WTC11 (cell line): Measurements from ENCODE around the gene DSTN. TPM values are rescaled to one million over a fixed set of nuclear protein-coding genes. Genes with fewer than 3 reads are reported as not detected.

Source experiments
- ATAC-seq: fragments of 200-7000 bp; cut with Tn5 transposase; 2 replicates; pipeline ENCODE4 v1.10.0; 2021; ENCODE audit warnings: mild to moderate bottlenecking, moderate library complexity
- Bru-seq: library from RNA; stranded (reverse); fragments of 400-500 nt; gene quantifications from one replicate; lab custom pipeline; 2021; lab: Mats Ljungman, UMichigan
- CTCF ChIA-PET: fragments of 300-600 bp; sonication (Branson Sonifier 250); formaldehyde crosslinking; loops from one replicate; lab custom pipeline; 2021; ENCODE audit warnings: antibody characterized with exemption; lab: Charles Lee
- POLR2A ChIA-PET: fragments of 350-600 bp; sonication (Branson Sonifier 250); formaldehyde crosslinking; loops from one replicate; lab custom pipeline; 2021; ENCODE audit warnings: antibody characterized with exemption; lab: Charles Lee
- DNase-seq: peaks from one replicate; pipeline ENCODE4 v3.0.0; 2021; ENCODE audit warnings: low spot score
- H3K27ac Mint-ChIP-seq: 2 replicates; pipeline ENCODE4 v1.8.0; 2021; ENCODE audit warnings: mixed read lengths
- H3K27me3 Mint-ChIP-seq: 2 replicates; pipeline ENCODE4 v1.8.0; 2021; ENCODE audit warnings: low read depth, mild to moderate bottlenecking, moderate library complexity, mixed read lengths
- H3K36me3 Mint-ChIP-seq: 2 replicates; pipeline ENCODE4 v1.8.0; 2021; ENCODE audit warnings: mixed read lengths
- H3K4me1 Mint-ChIP-seq: 2 replicates; pipeline ENCODE4 v1.8.0; 2022; ENCODE audit warnings: mixed read lengths
- H3K4me3 Mint-ChIP-seq: 2 replicates; pipeline ENCODE4 v1.8.0; 2021; ENCODE audit warnings: mild to moderate bottlenecking, moderate library complexity, mixed read lengths
- H3K9me3 Mint-ChIP-seq: 2 replicates; pipeline ENCODE4 v1.8.0; 2021; ENCODE audit warnings: mixed read lengths
- ATF2 ChIP-seq: sonication (generic); formaldehyde crosslinking; IDR thresholded peaks from 2 replicates; pipeline ENCODE4 v1.8.1; 2022; ENCODE audit warnings: low read depth, missing genetic modification reagents, borderline replicate concordance
- ATF6 ChIP-seq: sonication (generic); formaldehyde crosslinking; IDR thresholded peaks from 2 replicates; pipeline ENCODE4 v1.8.1; 2023; ENCODE audit warnings: mild to moderate bottlenecking, missing genetic modification reagents
- CDX4 ChIP-seq: fragments of 250-450 bp; sonication (Bioruptor Pico); IDR thresholded peaks from 2 replicates; pipeline ENCODE4 v1.9.0; 2021; ENCODE audit warnings: moderate library complexity, mild to moderate bottlenecking, inconsistent platforms, borderline replicate concordance
- CREB1 ChIP-seq: sonication (generic); formaldehyde crosslinking; IDR thresholded peaks from 2 replicates; pipeline ENCODE4 v1.8.0; 2023; ENCODE audit warnings: mild to moderate bottlenecking, missing genetic modification reagents
- E2F1 ChIP-seq: sonication (generic); formaldehyde crosslinking; IDR thresholded peaks from 2 replicates; pipeline ENCODE4 v1.8.0; 2022; ENCODE audit warnings: mild to moderate bottlenecking, missing genetic modification reagents
- ELF4 ChIP-seq: sonication (generic); formaldehyde crosslinking; IDR thresholded peaks from 2 replicates; pipeline ENCODE4 v1.8.1; 2022; ENCODE audit warnings: low read depth, mild to moderate bottlenecking, moderate library complexity, missing genetic modification reagents
- ESRRA ChIP-seq: sonication (generic); formaldehyde crosslinking; IDR thresholded peaks from 2 replicates; pipeline ENCODE4 v1.8.1; 2022; ENCODE audit warnings: mild to moderate bottlenecking, missing genetic modification reagents, borderline replicate concordance
- FOXP1 ChIP-seq: sonication (generic); formaldehyde crosslinking; IDR thresholded peaks from 2 replicates; pipeline ENCODE4 v1.8.0; 2022; ENCODE audit warnings: missing genetic modification reagents, mild to moderate bottlenecking, moderate library complexity, borderline replicate concordance
- HMGA2 ChIP-seq: fragments of 250-450 bp; sonication (Bioruptor Pico); IDR thresholded peaks from 2 replicates; pipeline ENCODE4 v1.4.0; 2021; ENCODE audit warnings: mild to moderate bottlenecking, moderate library complexity
- IRF2 ChIP-seq: sonication (generic); formaldehyde crosslinking; IDR thresholded peaks from 2 replicates; pipeline ENCODE4 v1.8.0; 2022; ENCODE audit warnings: low read depth, missing genetic modification reagents, borderline replicate concordance
- KAT7 ChIP-seq: sonication (generic); formaldehyde crosslinking; IDR thresholded peaks from 2 replicates; pipeline ENCODE4 v1.8.1; 2023; ENCODE audit warnings: missing genetic modification reagents, mild to moderate bottlenecking, borderline replicate concordance
- MXD4 ChIP-seq: fragments of 250-450 bp; sonication (Bioruptor Pico); IDR thresholded peaks from 2 replicates; pipeline ENCODE4 v1.8.0; 2021; ENCODE audit warnings: mild to moderate bottlenecking, moderate library complexity, borderline replicate concordance
- NR1H2 ChIP-seq: sonication (generic); formaldehyde crosslinking; IDR thresholded peaks from 2 replicates; pipeline ENCODE4 v1.9.0; 2021; ENCODE audit warnings: mild to moderate bottlenecking, moderate library complexity, missing genetic modification reagents
- NR2C2 ChIP-seq: sonication (generic); formaldehyde crosslinking; IDR thresholded peaks from 2 replicates; pipeline ENCODE4 v1.8.0; 2022; ENCODE audit warnings: mild to moderate bottlenecking, missing genetic modification reagents
- SOX15 ChIP-seq: fragments of 250-450 bp; sonication (Bioruptor Pico); IDR thresholded peaks from 2 replicates; pipeline ENCODE4 v1.9.0; 2021; ENCODE audit warnings: mild to moderate bottlenecking
- TEAD4 ChIP-seq: sonication (generic); formaldehyde crosslinking; IDR thresholded peaks from 2 replicates; pipeline ENCODE4 v1.8.0; 2022; ENCODE audit warnings: mild to moderate bottlenecking, missing genetic modification reagents
- ZBTB21 ChIP-seq: sonication (generic); formaldehyde crosslinking; IDR thresholded peaks from 2 replicates; pipeline ENCODE4 v1.8.1; 2023; ENCODE audit warnings: mild to moderate bottlenecking, missing genetic modification reagents, borderline replicate concordance
- ZNF281 ChIP-seq: sonication (generic); formaldehyde crosslinking; IDR thresholded peaks from 2 replicates; pipeline ENCODE4 v1.8.0; 2023; ENCODE audit warnings: mild to moderate bottlenecking, missing genetic modification reagents
- ZNF317 ChIP-seq: sonication (generic); formaldehyde crosslinking; IDR thresholded peaks from 2 replicates; pipeline ENCODE4 v1.8.1; 2023; ENCODE audit warnings: low read depth, mild to moderate bottlenecking, moderate library complexity, missing genetic modification reagents, borderline replicate concordance
- ZNF425 ChIP-seq: fragments of 250-450 bp; sonication (Bioruptor Pico); conservative IDR thresholded peaks from 2 replicates; pipeline ENCODE4 v1.9.0; 2021; ENCODE audit warnings: mild to moderate bottlenecking
- ZNF512 ChIP-seq: sonication (generic); formaldehyde crosslinking; IDR thresholded peaks from 2 replicates; pipeline ENCODE4 v1.8.1; 2022; ENCODE audit warnings: missing genetic modification reagents, borderline replicate concordance
- ZNF671 ChIP-seq: fragments of 250-450 bp; sonication (Bioruptor Pico); IDR thresholded peaks from 2 replicates; pipeline ENCODE4 v1.8.0; 2021; ENCODE audit warnings: mild to moderate bottlenecking
- long read RNA-seq, 3 experiments: library from RNA in 1 of 3; library from capped mRNA in 1 of 3; library from polyadenylated mRNA in 1 of 3; unstranded in 2 of 3; stranded (forward) in 1 of 3; transcript quantifications; one replicate each; pipeline ENCODE4 v2.0.0, GENCODE V29; 2021
- total RNA-seq: library from RNA; stranded (reverse); gene quantifications from 3 replicates; pipeline ENCODE4 v1.2.3, GENCODE V29; 2021

Gene DSTN
- total RNA-seq (145 to 153 TPM (median 149 TPM) in 3 replicates), Bru-seq, nascent RNA (percentile 87 among the genes with signal in this experiment)
- long read RNA-seq, experiment 1, transcript DSTN-203 (5 exons, 1,853 nt), result minor isoform, 10 of 646 reads
- long read RNA-seq, experiment 1, transcript DSTN-201 (4 exons, 3,617 nt), result major isoform, 590 of 646 reads
- long read RNA-seq, experiment 1, partial matches to known transcripts, result 14 of 646 reads
- long read RNA-seq, experiment 1, other reads (novel, unspliced or antisense), result 32 of 646 reads
- long read RNA-seq, experiment 2, transcript DSTN-201 (4 exons, 3,617 nt), result major isoform, 211 of 334 reads
- long read RNA-seq, experiment 2, partial matches to known transcripts, result 50 of 334 reads
- long read RNA-seq, experiment 2, other reads (novel, unspliced or antisense), result 70 of 334 reads
- long read RNA-seq, experiment 3, transcript DSTN-203 (5 exons, 1,853 nt), result minor isoform, 21 of 983 reads
- long read RNA-seq, experiment 3, transcript DSTN-201 (4 exons, 3,617 nt), result major isoform, 933 of 983 reads
- long read RNA-seq, experiment 3, partial matches to known transcripts, result 3 of 983 reads
- long read RNA-seq, experiment 3, other reads (novel, unspliced or antisense), result 26 of 983 reads

- Mint-ChIP-seq H3K4me1 (peaks cover 50% of the 10 kb centered on the region), H3K27ac (peak within 1 kb of the TSS; percentile 94), H3K4me3 (peak within 1 kb of the TSS; percentile 88), H3K27me3 (no peaks in the 10 kb centered on the region), H3K36me3 (0 out of 2 replicates have a peak, but pooled peaks cover 2% of the 10 kb centered on the region), H3K9me3 (peaks cover 4% of the 10 kb centered on the region; the same call in 1 of the 2 replicates)
- ChIA-PET CTCF (interaction anchor here (0.7 to 1.9 kb wide), 14 partner anchors 10 to 369 kb away, joined by 3 to 12 read pairs (median 4); partner anchors contain the start of genes BFSP1 and RRBP1), POLR2A (interaction anchor here (0.6 to 2.7 kb wide), 17 partner anchors 8 to 400 kb away, joined by 3 to 23 read pairs (median 6); partner anchors contain the start of genes BFSP1, MGME1, RRBP1 and SNX5)
- ATAC-seq (peak; percentile 93), DNase-seq (peak; percentile 97)
- TF ChIP-seq HMGA2 (CRISPR knock-in tag) (no peak), ZNF425 (CRISPR knock-in tag) (no peak), MXD4 (CRISPR knock-in tag) (no peak), ZNF512 (no peak), NR2C2 (CRISPR knock-in tag) (no peak), TEAD4 (CRISPR knock-in tag) (peak; percentile 73; the same call in 1 of the 2 replicates), FOXP1 (CRISPR knock-in tag) (peak; percentile 61; the same call in 1 of the 2 replicates), ATF6 (CRISPR knock-in tag) (no peak), ZBTB21 (CRISPR knock-in tag) (no peak), ESRRA (CRISPR knock-in tag) (no peak), CREB1 (CRISPR knock-in tag) (no peak), IRF2 (CRISPR knock-in tag) (no peak), ATF2 (CRISPR knock-in tag) (no peak), E2F1 (CRISPR knock-in tag) (0 out of 2 replicates have a peak, but pooled peaks have one; percentile 28), ELF4 (CRISPR knock-in tag) (no peak; the same call in 1 of the 2 replicates), ZNF317 (no peak), CDX4 (no peak), KAT7 (no peak), SOX15 (CRISPR knock-in tag) (no peak), ZNF671 (CRISPR knock-in tag) (no peak), NR1H2 (CRISPR knock-in tag) (no peak), ZNF281 (CRISPR knock-in tag) (peak; percentile 94)
Measured at GRCh38 chr20:17569616-17570346, at the start of gene DSTN. TSS of gene DSTN (plus strand) at chr20:17570075. CDS start at chr20:17570209, 134 bp downstream.
